Activated naive CD4-positive, alpha-beta T cell treated with Interleukin-2 at 50 U/mL for 16 hours (primary cell): ENCODE results near the gene PPP3CA.
"Not testable (repeated sequence)": the region's sequence is repeated elsewhere in the genome, so short reads cannot be mapped to it uniquely, and the experiment has no call there.

Experiments
- DNase-seq: peaks from one replicate; pipeline ENCODE4 v3.0.0-alpha.2; 2020

The PPP3CA gene

DNA sequence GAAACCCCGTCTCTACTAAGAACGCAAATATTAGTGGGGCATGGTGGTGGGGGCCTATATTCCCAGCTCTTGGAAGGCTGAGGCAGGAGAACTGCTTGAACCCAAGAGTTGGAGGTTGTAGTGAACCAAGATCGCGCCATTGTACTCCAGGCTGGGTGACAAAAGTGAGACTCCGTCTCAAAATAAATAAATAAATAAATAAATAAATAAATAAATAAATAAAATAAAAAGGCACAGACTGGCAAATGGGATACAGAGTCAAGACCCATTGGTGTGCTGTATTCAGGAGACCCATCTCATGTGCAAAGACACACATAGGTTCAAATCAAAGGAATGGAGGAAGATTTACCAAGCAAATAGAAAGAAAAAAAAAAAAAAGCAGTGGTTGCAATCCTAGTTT lies 216.3 kb downstream of the PPP3CA start:
- not testable (repeated sequence) for DNase-seq

DNA sequence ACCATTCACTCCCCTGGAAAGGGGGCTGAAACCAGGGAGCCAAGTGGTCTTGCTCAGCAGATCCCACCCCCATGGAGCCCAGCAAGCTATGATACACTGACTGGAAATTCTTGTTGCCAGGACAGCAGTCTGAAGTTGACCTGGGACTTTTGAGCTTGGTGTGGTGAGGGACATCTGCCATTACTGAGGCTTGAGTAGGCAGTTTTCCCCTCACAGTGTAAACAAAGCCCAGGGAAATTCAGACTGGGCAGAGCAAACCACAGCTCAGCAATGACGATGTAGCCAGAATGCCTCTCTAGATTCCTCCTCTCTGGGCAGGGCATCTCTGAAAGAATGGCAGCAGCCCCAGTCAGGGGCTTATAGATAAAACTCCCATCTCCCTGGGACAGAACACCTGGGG lies 218.4 kb downstream of the PPP3CA start:
- not testable (repeated sequence) for DNase-seq

DNA sequence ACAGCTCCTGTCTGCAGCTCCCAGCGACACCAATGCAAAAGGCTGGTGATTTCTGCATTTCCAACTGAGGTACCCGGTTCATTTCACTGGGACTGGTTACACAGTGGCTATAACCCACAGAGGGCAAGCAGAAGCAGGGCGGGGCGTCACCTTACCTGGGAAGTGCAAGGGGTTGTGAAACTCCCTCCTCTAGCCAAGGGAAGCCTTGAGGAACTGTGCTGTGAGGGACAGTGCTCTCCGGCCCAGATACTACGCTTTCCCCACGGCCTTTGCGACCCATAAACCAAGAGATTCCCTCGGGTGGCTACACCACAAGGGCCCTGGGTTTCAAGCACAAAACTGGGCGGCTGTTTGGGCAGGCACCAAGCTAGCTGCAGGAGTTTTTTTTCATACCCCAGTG lies 218.9 kb downstream of the PPP3CA start:
- no peak for DNase-seq

DNA sequence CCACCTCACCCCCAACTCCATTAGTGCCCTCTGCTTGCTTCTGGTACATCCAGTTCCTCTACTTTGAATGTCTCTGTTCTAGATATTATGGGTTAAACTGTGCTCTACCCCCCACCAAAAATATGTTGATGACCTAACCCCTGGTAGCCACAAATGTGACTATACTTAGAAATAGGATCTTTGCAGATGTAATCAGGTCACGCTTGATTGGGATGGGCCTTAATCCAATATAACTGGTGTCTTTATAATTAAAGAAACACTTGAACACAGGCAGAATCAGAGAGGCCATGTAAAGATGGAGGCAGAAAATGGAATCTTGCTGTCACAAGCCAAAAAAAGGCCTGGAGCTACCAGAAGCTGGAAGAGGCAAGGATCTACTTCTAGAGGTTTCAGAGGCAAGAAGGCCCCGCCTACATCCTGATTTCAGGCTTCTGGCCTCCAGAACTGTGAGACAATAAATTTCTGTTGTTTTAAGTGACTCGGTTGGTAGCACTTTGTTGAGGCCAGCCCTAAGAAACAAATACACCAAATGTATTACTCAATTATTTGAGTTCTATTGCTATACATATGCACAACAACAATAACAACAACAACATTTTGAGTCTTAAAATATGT lies 220.0 kb downstream of the PPP3CA start:
- no peak for DNase-seq

DNA sequence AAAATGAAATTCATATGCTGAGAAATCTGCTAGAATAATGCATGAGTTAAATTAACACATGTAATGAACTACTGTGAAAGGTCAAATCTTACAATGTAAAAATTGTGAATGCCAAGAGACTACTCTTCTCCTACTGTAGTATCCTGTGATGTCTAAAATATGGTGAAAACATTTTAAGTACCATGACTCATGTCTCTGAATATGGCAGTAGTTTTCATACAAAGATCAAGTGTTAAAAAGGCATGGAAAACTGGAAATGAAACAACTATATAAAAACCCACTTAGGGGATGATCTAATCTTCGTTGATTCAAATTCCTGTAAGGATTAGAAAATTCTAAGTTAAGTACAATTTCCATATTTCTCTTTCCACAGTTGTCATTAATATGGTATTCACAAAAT lies 221.3 kb downstream of the PPP3CA start:
- no peak for DNase-seq

DNA sequence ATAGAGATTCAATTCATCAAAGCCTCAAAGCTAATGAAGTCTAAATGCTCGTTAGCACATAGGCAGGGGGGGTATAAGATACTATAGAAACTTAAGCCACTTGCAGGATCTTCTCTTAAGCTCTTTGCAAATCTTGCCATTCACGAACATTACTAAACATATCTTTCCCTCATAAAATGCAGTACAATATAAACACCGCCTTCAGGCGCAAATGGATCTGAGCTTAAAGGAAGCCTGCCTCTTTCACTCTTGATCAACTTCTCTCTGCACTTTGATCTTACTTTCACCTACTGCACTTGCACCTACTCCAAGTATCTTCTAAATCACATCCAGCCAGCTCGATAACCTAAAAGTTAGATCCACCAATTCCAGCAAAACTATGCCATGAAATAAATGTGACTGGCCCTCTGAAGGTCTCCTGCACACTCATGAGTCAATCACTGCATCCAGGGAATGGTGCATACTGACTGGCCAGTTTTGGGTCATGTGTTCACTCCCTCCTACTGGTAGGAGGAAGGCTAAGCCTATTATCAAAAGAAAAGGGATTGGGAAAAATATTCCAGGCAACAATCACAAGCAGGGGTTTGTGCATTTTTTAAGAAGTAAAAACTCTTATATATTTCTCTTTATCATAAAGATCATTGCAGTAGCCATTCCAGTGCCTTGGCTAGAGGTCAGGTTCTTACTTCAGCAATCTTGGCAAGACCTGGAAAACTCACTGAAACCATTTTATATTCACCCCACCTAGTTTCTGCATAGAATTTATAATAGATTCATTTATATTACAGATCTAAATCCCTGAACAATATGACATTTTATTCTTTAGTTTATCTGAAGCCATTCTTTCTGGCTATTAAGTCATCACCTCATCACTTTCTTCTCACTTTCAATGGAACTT lies 222.0 kb downstream of the PPP3CA start:
- no peak for DNase-seq

DNA sequence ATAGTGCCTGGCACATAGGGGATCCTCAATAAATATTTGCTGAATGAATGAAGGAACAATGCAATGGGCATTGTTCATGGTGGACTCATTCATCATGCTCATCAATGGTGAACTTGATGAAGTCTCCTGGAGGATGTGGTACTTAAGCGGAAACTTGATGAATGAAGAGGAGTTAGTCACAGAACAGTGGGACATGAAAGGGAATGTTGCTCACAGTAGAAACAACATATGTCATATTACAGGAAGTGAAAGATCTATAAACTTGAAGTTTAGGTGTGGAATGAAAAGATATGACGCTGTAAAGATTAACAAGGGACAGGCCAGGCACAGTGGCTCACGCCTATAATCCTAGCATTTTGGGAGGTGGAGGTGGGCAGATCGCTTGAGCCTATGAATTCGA lies 224.1 kb downstream of the PPP3CA start:
- no peak for DNase-seq

DNA sequence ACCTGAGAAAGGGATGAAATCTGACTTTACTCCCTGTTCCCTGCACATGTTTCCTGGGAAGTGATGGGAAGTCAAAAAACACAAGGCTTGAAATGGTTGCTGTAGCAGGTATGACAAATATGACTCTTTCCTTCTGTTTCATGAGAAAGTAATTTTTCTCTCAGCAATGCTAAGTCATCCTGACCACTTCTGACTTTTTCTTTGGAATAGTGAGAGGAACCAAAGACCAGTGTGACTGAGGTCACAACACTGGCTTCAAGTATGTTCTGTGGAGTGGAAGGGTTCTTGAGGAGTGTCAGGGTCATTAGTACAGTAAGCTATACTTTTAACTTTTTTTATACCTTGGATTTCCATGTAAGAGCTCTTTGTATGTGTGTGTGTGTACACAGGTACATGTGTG lies 225.3 kb downstream of the PPP3CA start:
- no peak for DNase-seq

DNA sequence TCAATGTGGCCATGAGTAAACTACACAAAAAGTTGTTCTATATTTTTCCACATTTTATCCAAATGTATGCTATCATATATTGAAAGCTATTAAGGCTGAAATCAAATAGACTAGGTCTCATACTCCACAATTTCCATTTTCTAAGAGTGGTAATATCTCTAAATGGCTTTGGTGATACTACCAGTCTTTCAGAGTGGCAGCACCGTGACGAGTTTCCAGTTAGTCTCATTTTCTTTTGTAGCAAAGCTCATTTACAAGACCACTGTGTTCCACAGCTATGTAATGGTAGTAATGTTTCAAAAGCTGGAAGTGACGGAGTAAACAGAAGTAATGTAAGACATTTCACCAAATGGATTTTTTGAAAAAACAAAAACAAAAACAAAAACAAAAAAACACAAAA lies 228.2 kb downstream of the PPP3CA start:
- DNase-seq, result no peak

DNA sequence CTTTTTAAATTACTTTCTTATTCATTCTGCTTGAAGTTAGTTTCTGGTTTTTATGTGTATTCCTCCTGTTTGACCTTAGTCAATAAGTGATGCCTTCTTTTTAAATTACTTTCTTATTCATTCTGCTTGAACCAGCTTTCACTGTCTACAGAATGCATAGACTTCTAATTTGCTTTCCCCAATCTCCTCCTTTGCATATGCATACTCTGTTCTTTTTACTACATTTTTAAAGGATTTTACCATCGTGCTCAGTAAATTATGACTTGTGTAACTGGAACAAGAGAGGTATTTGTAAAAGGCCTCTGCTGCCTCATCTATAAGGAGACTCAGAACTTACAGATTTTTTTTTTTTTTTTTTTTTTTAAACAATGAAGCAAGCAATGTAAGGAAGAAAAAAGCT lies 228.7 kb downstream of the PPP3CA start:
- DNase-seq, result no peak

DNA sequence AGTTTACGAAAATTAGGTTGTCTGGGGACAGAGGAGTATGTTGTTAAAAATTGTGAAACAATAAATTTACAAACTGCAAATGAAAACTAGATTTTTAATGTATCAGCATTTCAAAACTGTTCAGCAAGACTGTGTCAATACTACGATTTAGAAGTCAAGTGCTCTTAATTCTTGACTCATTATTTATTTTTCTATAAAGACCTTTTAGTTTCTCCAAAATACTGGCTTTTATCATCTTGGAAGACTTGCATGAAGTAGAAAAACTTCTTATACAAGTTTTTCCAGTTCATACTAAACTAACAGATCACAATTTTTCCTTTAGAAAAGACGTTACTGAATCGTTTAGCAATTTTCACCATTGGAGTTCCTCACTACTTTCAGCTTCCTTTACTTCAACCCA lies 231.4 kb downstream of the PPP3CA start:
- DNase-seq, result no peak

DNA sequence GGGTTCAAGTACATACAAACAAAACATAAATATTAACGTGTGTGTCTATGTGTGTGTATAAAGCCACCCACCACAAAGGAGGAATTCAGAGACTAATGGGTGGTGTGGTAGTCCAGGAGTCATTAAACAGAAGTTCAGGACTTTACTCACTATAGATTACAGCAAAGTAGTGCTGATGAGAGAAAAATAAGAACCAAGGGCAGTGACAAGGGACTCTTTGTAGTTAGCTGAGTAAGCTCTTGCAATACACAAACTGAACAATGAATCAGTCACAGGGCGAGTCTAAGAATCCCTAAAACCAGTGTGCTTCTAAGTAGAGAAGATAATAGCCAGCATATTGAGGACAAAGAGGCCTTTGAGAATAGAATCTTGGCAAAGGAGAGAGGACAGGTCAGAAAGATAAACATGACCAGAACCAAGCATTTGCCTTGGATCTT lies 232.4 kb downstream of the PPP3CA start:
- DNase-seq, result no peak

DNA sequence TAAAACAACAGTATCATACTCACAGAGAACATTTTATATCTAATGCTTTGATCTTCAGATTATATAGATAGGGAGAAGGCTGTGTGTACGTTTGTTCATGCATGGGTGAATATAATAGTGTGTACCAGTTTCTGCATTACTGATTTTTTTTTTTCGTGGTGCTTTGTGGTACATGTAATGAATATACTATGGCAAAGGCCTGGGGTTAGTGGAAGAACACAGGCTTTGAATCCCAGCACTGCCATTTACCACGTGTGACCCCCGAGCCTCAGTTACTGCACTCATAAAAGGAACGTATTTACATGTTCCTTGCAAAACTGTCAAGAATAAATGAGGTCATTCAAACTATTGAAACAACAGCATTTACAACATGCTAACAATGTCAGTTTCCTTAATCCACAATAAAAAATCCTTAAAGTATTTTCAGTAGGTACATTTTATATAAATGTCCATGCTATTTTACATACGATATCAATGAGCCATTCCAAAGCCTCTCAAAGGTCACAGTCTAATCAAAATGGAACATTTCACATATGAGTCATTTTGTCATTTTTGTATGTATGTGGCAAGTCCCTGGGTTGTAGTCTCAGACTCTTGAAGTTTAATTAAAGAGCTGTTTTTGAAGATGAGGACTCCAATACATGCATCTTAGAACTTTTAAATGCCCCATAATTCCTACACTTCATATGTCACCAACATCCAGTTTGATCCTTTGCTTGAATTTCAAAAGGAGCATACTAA lies 242.8 kb downstream of the PPP3CA start:
- DNase-seq, result no peak

DNA sequence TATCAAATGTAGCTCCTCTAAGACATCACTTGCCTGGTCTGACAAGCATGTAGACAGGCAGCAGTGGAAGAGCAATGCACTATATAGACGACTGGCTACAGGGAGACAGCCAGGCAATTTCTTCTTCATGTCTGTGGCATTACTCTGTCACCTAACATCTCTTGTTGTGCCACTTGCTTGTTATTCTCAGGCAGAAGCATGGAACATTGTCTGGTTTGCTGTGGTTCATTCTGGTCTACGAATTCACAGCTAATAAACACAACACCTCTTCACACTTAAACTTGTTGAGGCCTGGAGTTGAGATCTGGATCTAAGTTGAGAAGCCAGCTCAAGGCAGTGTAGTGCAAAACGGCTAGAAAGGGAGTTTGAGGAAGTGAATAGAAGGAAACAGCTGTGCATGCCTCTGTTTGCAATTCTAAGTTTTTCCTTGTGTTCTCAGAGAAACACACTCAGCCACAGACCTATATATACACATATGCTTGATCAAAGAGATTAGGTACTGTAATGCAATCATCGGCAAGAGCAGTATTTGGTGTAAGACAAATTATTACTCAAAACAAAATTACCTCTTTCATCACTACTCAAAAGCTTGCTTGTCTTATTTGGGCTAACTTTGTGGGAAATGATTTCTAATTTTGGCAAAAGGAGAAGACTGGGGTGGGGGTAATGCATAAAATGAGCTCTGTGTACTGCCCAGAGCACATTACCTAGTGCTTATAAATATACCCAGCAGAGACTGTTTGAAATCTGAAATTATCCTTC lies 243.8 kb downstream of the PPP3CA start:
- no peak for DNase-seq

DNA sequence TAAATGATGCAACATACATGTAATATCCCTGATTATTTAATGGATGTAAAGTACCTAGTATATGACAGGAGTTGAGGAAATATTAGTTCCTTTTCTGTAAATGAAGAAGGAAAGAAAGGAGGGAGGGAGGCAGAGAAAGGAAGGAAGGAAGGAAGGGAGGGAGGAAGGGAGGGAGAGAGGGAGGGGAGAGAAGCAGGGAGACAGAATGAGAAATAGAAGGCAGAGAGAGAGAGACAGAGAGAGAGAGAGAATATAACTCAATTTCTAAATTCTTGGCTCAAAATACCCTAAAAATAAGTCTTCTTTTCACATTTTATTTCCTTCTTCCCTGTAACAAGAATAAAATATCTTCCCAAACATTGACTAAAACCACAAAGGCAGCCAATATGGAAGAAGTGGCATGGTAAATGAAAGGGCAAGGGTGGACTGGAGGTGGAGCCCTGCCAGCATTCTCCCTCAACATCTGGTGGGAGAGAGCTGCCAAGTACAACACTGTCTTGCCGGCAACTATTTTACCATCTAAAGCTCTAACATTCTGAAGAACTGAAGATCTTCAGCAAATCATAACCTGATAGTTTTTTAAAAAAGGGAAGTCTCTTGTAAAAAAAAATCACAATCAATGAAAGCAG lies 245.1 kb downstream of the PPP3CA start:
- no peak for DNase-seq

DNA sequence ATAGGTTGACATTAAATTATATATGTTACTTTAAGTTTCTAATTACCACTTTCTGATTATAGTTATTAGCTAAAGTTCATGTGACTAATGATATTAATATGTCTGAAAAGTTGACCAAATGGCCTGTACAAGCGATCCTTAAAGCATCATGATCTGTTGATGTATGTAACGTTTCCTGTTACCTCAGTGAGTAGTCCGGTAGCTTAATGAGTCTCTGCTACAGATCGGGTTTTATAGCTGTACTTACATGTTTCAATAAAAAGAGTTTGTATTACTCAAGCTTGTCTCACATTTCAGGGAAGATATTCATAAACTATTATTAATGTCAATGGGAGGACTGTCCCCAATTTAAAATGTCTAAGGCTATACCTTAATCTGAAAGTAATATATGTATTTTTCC lies 246.3 kb downstream of the PPP3CA start:
- no peak for DNase-seq

DNA sequence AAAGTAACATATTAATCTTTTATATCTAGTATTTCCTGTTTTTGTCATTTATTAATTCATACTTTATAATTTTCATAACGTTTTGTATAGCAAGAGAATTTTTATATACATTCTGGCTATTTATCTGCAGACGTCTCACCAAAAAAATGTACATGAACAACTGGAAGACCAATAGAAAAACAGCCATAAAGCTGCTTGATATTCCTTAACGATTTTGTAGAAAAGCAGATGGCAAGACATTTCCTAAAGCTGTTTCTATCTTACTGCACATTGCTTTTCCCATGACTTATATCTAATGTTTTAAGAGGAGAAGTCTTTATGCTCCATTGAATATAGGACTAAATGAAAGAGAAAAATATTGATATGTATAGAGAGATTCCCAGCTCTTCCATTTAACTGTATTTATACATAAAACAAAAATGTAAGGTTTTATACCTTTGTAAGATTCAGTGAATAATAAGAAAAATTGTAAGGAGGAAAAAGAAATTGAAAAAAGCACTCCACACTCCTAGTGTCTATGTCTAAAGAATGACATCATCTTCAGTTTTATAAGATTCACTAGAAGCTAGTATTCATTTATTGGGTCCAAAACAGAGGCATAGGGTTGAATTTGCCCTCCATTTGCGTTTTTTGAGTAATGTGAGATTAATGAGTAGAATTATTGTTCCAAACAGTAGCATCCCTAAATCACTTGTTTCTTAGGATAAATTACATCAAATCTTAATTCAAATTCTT lies 248.5 kb downstream of the PPP3CA start:
- DNase-seq, result no peak

DNA sequence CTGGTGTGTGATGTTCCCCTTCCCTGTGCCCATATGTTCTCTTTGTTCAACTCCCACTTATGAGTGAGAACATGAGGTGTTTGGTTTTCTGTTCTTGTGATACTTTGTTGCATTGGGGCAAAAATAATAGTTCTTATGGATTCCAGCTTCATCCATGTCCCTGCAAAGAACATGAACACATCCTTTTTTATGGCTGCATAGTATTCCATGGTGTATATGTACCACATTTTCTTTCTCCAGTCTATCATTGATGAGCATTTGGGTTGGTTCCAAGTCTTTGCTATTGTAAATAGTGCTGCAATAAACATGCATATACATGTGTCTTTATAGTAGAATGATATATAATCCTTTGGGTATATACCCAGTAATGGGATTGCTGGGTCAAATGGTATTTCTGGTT lies 254.7 kb downstream of the PPP3CA start:
- not testable (repeated sequence) for DNase-seq

DNA sequence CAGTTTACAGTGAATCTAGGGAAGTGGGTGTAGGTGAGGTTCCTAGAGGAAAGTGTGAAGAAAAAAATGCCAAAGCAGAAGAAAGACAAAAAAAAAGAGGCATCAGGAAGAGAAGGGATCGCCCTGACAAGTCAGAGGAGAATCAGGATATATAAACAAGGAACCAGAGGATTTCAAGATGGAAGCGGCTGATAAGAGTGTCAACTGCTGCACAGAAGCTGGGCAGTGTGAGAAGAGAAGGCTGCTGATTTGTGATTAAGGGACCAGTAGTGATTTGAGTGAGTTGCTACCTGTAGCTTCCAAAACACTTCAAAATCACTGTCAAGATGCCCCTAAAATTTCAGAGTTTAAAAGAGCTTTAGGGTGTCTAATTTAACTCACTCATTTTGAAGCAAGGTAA lies 258.2 kb downstream of the PPP3CA start:
- DNase-seq, result no peak

DNA sequence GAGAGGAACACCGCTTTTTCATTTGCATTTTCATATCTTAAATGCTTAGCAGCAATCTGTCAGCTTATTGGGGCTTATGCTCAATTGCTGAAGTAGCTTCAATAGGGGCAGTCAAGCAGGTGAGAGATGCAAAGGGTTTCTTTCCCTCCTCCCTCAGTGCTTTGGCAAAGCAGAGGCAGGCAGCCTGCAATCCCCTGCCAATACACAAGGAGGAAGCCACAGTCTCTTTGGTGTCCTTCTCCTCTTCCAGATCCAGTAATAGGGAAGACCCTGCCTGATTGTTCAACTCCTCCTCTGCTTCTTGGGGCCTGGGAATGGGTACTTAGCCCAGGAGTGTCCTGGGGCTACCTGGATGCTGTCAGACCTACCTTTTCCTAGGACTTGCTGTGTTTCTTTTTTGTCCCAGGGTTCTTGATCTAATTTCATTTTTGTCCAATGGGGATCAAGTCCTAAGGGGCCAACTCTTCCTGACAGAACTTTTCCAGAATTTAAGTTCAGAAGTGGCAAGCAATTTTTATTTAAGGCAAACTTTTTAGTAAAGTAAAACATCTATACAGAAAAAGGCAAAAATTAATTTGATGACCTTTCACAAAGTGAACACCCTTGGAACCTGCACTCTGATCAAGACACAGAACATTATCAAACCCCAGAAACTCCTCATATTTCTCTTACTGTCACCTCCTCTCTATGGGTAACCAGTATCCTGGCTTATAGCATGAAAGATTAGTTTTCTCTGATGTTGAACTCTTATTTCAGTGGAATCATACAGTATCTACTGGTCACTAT lies 260.3 kb downstream of the PPP3CA start:
- DNase-seq, result no peak

DNA sequence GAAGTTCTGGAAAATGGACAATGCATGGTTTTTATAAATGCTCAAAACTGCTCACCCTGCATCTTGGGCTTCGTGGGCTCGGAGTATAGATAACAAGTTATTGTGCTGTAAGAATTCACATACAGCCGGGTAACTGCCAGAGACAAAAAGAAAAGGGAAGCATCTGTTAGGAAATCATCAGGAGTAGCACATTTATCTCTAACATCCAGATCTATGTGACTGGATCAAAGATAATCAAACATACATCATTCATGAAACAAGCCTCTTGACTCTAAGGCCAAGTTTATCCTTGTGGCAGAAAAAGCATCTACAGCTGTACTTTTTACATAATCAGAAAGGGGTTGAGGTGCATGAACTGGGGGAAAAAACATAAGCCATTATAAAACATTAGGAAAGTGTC lies 264.2 kb downstream of the PPP3CA start:
- no peak for DNase-seq
